Activated T-helper 17 cell treated with anti-CD3 and anti-CD28 coated beads, Interleukin-2, amount 50 U/mL, for 72 hours (primary cell): ENCODE measurements around the gene ERBB4. TPM values are rescaled to one million over a fixed set of nuclear protein-coding genes. Genes with fewer than 3 reads are reported as not detected.

Experiments
- ATAC-seq: fragments of 150-1000 bp; cut with Tn5 transposase; replicated peaks from 2 replicates; pipeline ENCODE4 v1.10.0; 2021; ENCODE audit warnings: mild to moderate bottlenecking, moderate library complexity
- H3K27ac Mint-ChIP-seq: one replicate; pipeline ENCODE4 v1.8.0; 2022; ENCODE audit warnings: mixed read lengths
- H3K27me3 Mint-ChIP-seq: one replicate; pipeline ENCODE4 v1.8.0; 2022; ENCODE audit warnings: mixed read lengths
- H3K36me3 Mint-ChIP-seq: one replicate; pipeline ENCODE4 v1.8.0; 2022; ENCODE audit warnings: low read depth, mild to moderate bottlenecking, mixed read lengths
- H3K4me1 Mint-ChIP-seq: one replicate; pipeline ENCODE4 v1.8.0; 2022; ENCODE audit warnings: mixed read lengths
- H3K4me3 Mint-ChIP-seq: one replicate; pipeline ENCODE4 v1.8.0; 2022; ENCODE audit warnings: mild to moderate bottlenecking, mixed read lengths
- H3K9me3 Mint-ChIP-seq: one replicate; pipeline ENCODE4 v1.8.0; 2022; ENCODE audit warnings: mixed read lengths
- total RNA-seq, 2 donors: library from RNA; stranded (reverse); gene quantifications; one replicate each; pipeline ENCODE4 v1.2.3, GENCODE V29; 2022

The ERBB4 gene
- not detected for total RNA-seq

DNA sequence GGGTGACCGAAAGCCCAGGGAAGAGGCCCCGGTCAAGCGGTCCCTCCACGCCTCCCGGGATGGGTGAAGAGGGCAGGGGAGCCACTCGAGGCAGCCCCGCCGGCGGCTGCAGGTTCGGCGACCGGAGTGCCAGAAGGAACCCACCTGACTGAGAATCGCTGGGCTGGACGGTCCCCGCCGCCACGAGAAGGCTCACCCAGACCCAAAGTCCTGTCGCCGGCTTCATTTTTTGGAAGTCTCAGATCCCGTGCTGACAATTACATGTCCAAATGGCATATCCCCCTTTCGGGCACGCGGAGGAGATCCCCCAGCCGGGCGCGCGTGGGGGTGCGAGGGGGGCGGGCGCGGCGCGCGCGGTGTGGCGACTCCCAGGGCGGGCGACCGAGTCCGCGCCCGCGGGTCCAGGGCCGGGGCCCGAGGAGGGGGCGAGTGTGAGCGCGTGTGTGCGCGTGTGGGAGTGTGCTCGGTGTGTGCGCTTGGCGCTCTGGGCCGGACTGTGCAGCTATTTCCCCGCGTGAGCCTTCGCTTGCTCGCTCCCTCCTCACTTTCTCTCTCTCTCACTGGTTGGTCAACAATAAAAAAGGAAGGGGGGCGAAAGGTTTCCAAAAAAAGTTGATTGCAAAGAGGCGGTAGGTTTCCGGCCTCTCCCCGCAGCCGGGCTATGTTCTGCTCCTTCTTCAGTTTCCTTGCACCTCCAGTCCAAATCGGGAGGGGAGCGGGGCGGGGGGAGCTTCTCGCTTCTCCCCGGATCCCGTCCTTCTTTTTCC, at the start of gene ERBB4:
TSS of gene ERBB4 (minus strand) at position 498 of the 767 bp plus-strand sequence. CDS start at position 226, 272 bp downstream.
- Mint-ChIP-seq H3K36me3 (peaks cover 5% of the 10 kb centered on the region), H3K27me3 (peaks cover 47% of the 10 kb centered on the region), H3K4me1 (no peaks in the 10 kb centered on the region), H3K4me3 (peak within 1 kb of the TSS; percentile 46), H3K27ac (no peak within 1 kb of the TSS), H3K9me3 (no peaks in the 10 kb centered on the region)
- no peak for ATAC-seq

GRCh38 chr2:212580117-212580516, 41.5 kb upstream of the ERBB4 start:
- no peak overlapping the region for H3K4me3 Mint-ChIP-seq
- ATAC-seq: no peak
- peaks cover 4% of the 10 kb centered on the region for H3K9me3 Mint-ChIP-seq
- H3K36me3 Mint-ChIP-seq: no peaks in the 10 kb centered on the region
- H3K27me3 Mint-ChIP-seq: peaks cover 7% of the 10 kb centered on the region
- H3K27ac Mint-ChIP-seq: no peak overlapping the region
- H3K4me1 Mint-ChIP-seq: no peaks in the 10 kb centered on the region

DNA sequence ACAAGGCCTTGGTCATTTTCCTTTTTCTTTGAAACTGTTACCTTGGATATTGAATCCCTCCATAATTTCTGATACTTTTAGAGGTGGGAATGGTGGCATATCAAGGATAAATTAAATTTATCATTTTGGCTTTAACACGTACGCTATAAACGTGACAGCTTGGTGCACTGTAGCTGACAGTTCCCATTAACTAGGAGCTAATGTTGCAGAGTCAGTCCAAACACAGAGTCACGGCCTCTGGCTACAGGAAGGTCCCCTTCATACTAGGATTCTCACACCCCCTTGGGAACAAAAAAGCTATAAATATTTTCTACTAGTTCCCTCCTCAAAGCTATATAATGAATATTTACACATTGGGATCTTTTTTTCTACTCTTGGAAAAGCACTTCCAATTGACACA, 17.7 kb upstream of the ERBB4 start:
- peaks cover 3% of the 10 kb centered on the region for H3K27me3 Mint-ChIP-seq
- no peaks in the 10 kb centered on the region for H3K4me1 Mint-ChIP-seq
- H3K4me3 Mint-ChIP-seq: no peak overlapping the region
- no peak overlapping the region for H3K27ac Mint-ChIP-seq
- no peak for ATAC-seq
- no peaks in the 10 kb centered on the region for H3K36me3 Mint-ChIP-seq
- no peaks in the 10 kb centered on the region for H3K9me3 Mint-ChIP-seq

DNA sequence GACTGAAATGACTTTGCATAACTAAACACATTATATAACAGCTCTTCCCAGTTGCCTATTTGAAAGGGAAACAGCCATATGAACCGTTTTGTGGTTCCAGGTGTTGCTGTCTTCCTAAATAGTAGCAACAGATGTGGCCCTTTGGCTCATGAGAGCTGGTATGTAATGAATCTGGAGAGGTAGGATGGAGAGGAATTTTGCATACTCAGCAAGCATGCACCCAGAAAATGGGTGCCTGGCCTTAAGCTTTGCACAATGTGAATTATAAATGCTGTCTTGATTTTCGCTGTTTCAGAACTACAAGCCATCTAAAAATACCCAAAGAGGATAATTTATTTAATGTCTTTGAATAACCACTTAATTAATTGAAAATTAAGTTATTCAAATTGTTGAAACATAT, 15.6 kb upstream of the ERBB4 start:
- Mint-ChIP-seq H3K27ac (no peak overlapping the region), H3K9me3 (no peaks in the 10 kb centered on the region), H3K27me3 (peaks cover 3% of the 10 kb centered on the region)

DNA sequence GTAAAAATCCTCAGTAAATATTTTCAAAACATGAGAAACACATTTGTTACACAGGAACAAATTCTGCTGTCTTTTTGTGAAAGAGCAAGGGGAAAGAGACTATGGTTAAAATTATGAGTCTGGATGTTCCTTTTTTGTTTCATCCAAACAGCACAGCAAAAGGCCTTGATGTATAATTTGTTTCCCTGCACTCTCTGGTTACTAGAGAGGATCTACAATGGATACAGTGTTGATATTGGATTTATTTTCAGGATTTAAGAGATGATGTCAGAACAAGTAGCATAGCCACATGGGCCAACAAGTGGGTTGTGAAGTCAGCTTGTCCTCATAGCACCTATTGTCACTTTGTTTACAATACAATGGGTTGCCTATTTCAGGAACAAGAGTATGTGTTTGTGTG, 11.3 kb upstream of the ERBB4 start:
- H3K36me3 Mint-ChIP-seq: no peaks in the 10 kb centered on the region
- H3K4me1 Mint-ChIP-seq: no peaks in the 10 kb centered on the region
- no peak for ATAC-seq
- no peaks in the 10 kb centered on the region for H3K9me3 Mint-ChIP-seq
- no peak overlapping the region for H3K27ac Mint-ChIP-seq
- no peak overlapping the region for H3K4me3 Mint-ChIP-seq
- peaks cover 4% of the 10 kb centered on the region for H3K27me3 Mint-ChIP-seq

More for the DNA sequence above, 15.6 kb upstream of the ERBB4 start:
- Mint-ChIP-seq H3K36me3 (no peaks in the 10 kb centered on the region), H3K4me3 (no peak overlapping the region), H3K4me1 (no peaks in the 10 kb centered on the region)
- ATAC-seq: no peak

- Mint-ChIP-seq H3K4me3 (no peak overlapping the region), H3K27me3 (peaks cover 6% of the 10 kb centered on the region), H3K4me1 (no peaks in the 10 kb centered on the region), H3K36me3 (no peaks in the 10 kb centered on the region), H3K27ac (no peak overlapping the region), H3K9me3 (no peaks in the 10 kb centered on the region)
- ATAC-seq: no peak
Measured at GRCh38 chr2:212549463-212549862, 10.9 kb upstream of the ERBB4 start.

DNA sequence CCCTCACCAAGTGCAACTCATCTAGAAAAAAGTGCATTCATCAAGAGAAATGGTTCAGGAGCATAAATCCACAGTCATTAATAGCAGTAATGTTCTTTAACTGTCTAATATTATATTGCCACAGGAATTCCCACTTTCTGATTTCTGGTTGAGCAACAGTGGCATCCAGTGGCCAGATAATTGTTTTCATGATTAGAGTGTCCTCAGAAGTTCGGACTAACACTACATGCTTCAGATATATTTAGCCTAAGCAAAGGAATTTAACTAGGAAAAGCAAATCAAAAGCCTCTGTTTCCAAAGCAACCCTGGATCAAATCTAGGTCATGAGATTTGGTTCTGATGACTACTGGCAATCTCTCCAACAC, 9.8 kb upstream of the ERBB4 start:
- no peak overlapping the region for H3K27ac Mint-ChIP-seq
- no peaks in the 10 kb centered on the region for H3K36me3 Mint-ChIP-seq
- peaks cover 6% of the 10 kb centered on the region for H3K27me3 Mint-ChIP-seq
- no peak overlapping the region for H3K4me3 Mint-ChIP-seq
- no peaks in the 10 kb centered on the region for H3K4me1 Mint-ChIP-seq
- no peak for ATAC-seq
- no peaks in the 10 kb centered on the region for H3K9me3 Mint-ChIP-seq

- no peaks in the 10 kb centered on the region for H3K36me3 Mint-ChIP-seq
- H3K27ac Mint-ChIP-seq: no peak overlapping the region
- H3K4me1 Mint-ChIP-seq: no peaks in the 10 kb centered on the region
- no peaks in the 10 kb centered on the region for H3K9me3 Mint-ChIP-seq
- ATAC-seq: no peak
- peaks cover 6% of the 10 kb centered on the region for H3K27me3 Mint-ChIP-seq
- no peak overlapping the region for H3K4me3 Mint-ChIP-seq
Measured at GRCh38 chr2:212547716-212548454, 9.3 kb upstream of the ERBB4 start.

GRCh38 chr2:212546669-212547068, 8.1 kb upstream of the ERBB4 start:
- no peak for ATAC-seq
- Mint-ChIP-seq H3K4me3 (no peak overlapping the region), H3K9me3 (no peaks in the 10 kb centered on the region), H3K36me3 (no peaks in the 10 kb centered on the region), H3K27ac (no peak overlapping the region), H3K4me1 (no peaks in the 10 kb centered on the region), H3K27me3 (peaks cover 6% of the 10 kb centered on the region)

DNA sequence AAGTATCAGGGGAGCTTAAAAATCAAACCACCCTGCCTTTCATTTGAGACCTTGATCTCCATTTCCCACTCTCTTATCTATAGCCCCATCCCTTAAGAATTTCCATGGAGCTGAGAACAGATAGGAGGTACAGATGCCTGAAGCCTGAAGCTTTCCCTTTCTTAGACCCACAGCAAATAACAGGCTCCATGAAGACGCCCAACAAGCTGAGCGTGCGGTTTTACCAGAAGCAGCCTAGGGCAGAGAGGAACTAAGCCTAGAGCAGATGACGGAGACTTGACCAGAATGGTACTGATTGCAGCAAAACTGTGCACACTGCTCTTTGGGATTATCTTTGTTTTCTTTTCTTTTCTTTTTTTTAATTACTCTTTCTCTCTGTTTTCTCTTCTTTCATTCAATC, 1.7 kb upstream of the ERBB4 start:
- no peak for ATAC-seq
- H3K27ac Mint-ChIP-seq: no peak overlapping the region
- H3K4me1 Mint-ChIP-seq: no peaks in the 10 kb centered on the region
- H3K9me3 Mint-ChIP-seq: no peaks in the 10 kb centered on the region
- peaks cover 5% of the 10 kb centered on the region for H3K36me3 Mint-ChIP-seq
- H3K4me3 Mint-ChIP-seq: no peak overlapping the region
- H3K27me3 Mint-ChIP-seq: peaks cover 38% of the 10 kb centered on the region

- H3K36me3 Mint-ChIP-seq: peaks cover 5% of the 10 kb centered on the region
- peak overlapping the region; percentile 46 for H3K4me3 Mint-ChIP-seq
- H3K4me1 Mint-ChIP-seq: no peaks in the 10 kb centered on the region
- H3K27ac Mint-ChIP-seq: no peak overlapping the region
- no peaks in the 10 kb centered on the region for H3K9me3 Mint-ChIP-seq
- H3K27me3 Mint-ChIP-seq: peaks cover 40% of the 10 kb centered on the region
- ATAC-seq: no peak
Measured at GRCh38 chr2:212539072-212539880, 674 bp upstream of the ERBB4 start.

DNA sequence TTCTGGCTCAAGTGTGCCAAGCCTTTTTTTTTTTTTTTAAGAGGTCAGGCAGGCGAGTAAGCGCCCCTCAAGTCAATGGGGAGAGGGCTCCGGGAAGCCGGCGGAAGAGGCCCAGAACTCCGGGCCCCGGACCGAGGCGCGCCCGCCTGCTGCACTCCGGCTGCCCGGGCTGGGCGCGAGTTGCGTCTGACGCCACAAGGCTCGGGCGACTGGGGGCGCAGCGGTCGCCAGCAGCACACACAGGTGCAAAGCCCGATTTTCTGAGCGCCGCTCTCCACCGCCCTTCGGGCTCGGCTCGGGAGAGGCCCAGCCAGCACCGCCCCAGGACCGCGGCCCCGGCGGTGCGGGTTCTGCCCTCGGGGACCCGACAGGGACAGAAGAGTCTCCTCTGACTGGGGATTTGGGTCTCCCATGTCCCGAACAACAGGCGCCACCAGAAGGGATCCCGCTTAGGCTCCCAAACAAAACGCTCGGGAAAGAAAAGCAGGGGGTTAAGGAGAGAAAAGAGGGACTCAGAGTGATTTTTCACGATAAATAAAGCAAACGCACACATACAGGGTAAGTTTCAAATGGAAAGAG, 787 bp downstream of the ERBB4 start:
- no peak overlapping the region for H3K27ac Mint-ChIP-seq
- peaks cover 47% of the 10 kb centered on the region for H3K27me3 Mint-ChIP-seq
- peak overlapping the region; percentile 42 for H3K4me3 Mint-ChIP-seq
- H3K36me3 Mint-ChIP-seq: peaks cover 5% of the 10 kb centered on the region
- ATAC-seq: no peak
- H3K4me1 Mint-ChIP-seq: no peaks in the 10 kb centered on the region
- H3K9me3 Mint-ChIP-seq: no peaks in the 10 kb centered on the region

DNA sequence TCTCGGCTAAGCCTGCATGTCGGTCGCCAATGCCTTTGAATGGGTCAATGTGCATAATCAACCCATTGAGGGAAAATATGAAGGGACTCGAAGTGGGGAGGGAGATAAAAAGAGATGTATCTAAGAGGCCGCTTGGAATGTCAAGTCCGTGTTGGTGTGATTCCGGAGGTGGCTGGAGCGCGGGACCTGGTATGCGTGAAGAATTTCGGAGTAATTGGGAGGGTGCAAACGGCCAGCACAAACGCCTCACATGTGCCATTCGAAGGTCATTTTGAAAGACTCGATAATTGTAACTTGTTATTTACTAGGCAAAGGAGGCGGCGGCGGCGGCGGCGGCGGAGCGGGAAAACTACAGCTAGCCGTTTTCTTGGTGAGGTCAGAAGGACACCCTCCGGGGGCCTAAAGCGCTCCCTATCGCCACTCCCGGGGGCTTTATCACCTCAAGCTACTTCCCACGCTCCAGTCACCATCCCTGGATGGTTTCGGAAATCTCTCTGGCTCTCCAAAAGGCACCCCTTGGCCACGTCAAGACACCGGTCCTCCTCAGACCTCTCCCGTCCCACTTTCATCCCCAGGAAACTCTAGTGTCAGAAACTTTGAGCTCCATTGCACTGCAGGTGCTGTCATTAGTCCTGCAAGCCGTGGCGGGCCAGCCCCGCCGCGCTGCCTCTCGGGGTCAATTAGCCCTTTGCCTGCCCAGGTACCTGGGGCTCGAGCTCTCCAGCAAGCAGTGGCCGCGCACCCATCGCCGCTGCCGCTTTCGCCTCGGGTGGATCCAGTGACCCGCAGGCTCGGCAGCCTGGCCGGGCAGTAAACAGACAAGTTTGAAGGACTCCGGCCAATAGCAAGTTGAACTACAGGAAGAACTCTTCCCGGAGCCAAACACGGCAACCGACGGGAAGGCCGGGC, 1.5 kb downstream of the ERBB4 start:
- Mint-ChIP-seq H3K4me1 (no peaks in the 10 kb centered on the region), H3K27ac (no peak overlapping the region), H3K4me3 (peak overlapping the region; percentile 42), H3K36me3 (peaks cover 5% of the 10 kb centered on the region), H3K27me3 (peaks cover 47% of the 10 kb centered on the region), H3K9me3 (no peaks in the 10 kb centered on the region)
- no peak for ATAC-seq
